ENCODE measurements around the gene ZNF683.

Gene ZNF683

GRCh38 chr1:26413031-26413430, 40.5 kb upstream of the ZNF683 start:
- TF ChIP-seq, protein P1, sequence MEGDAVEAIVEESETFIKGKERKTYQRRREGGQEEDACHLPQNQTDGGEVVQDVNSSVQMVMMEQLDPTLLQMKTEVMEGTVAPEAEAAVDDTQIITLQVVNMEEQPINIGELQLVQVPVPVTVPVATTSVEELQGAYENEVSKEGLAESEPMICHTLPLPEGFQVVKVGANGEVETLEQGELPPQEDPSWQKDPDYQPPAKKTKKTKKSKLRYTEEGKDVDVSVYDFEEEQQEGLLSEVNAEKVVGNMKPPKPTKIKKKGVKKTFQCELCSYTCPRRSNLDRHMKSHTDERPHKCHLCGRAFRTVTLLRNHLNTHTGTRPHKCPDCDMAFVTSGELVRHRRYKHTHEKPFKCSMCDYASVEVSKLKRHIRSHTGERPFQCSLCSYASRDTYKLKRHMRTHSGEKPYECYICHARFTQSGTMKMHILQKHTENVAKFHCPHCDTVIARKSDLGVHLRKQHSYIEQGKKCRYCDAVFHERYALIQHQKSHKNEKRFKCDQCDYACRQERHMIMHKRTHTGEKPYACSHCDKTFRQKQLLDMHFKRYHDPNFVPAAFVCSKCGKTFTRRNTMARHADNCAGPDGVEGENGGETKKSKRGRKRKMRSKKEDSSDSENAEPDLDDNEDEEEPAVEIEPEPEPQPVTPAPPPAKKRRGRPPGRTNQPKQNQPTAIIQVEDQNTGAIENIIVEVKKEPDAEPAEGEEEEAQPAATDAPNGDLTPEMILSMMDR (IDR thresholded peaks at IDR 0.05; ENCODE audit: borderline replicate concordance, extremely low read depth, low read length, poor library complexity, severe bottlenecking) = no peak

DNA sequence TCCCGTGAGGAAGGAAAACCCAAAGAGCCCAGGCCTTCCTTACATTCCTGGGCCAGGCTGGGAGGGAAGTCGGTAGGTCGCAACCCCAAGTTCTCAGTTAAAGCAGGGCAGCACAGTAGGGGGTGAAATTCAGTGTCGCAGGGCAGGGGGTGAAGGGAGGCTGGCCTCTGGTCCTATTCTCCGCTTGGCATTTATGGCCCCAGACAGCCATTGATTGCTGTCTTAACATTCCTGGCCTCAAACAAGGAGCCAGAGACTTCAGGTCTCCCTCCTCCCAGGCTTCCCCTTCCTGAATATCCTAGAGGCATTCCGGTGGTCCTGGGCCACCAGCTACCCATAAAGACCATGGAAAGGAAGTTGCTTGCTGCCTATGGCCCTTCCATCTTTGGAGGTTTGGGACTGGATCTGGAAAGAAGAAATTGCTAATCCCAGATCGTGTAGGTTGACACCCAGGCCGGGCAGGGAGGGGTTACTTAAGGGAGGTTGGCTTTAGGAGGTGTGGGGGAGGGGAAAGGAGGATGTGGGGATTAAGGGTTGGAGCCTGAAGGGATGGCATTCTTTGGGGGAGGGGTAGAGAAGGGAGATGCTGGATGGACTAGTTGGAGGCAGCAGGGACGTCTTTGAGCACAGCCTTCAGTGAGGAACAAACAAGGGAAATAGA, 39.8 kb upstream of the ZNF683 start:
- Histone ChIP-seq H3K27ac (ENCODE audit: low read length) (no peak overlapping the region), H3K4me1 (ENCODE audit: insufficient read depth, low read length) (no peaks in the 10 kb centered on the region), H2AFZ (ENCODE audit: low read depth, low read length) (no peak overlapping the region), H3K9me3 (ENCODE audit: insufficient read depth, low read length, severe bottlenecking) (no peaks in the 10 kb centered on the region), H3K27me3 (ENCODE audit: insufficient read depth, low read length, poor library complexity) (peaks cover 4% of the 10 kb centered on the region), H3K36me3 (ENCODE audit: insufficient read depth, low read length) (no peaks in the 10 kb centered on the region), H3K9ac (ENCODE audit: low read depth, low read length) (no peak overlapping the region), H3K4me3 (ENCODE audit: low read depth in 1 of 2, low read length in 2 of 2) (no peak overlapping the region), H3K4me2 (ENCODE audit: insufficient read depth, low read length) (no peak overlapping the region), H4K20me1 (ENCODE audit: insufficient read depth, low read length) (peaks cover 9% of the 10 kb centered on the region; the same call in 1 of the 2 replicates), H3K79me2 (ENCODE audit: insufficient read depth, low read length) (no peaks in the 10 kb centered on the region)
- DNase-seq (no peak), ATAC-seq (ENCODE audit: insufficient read depth, low read depth) (no peak)
- no peak for TF ChIP-seq EZH2 (IDR thresholded peaks at IDR 0.05; ENCODE audit: borderline replicate concordance, low read depth, low read length, severe bottlenecking)
- TF ChIP-seq, protein P1 (IDR thresholded peaks at IDR 0.05; ENCODE audit: borderline replicate concordance, extremely low read depth, low read length, poor library complexity, severe bottlenecking) = no peak

More at GRCh38 chr1:26413031-26413430, 40.5 kb upstream of the ZNF683 start:
- Histone ChIP-seq H3K36me3 (ENCODE audit: insufficient read depth, low read length) (no peaks in the 10 kb centered on the region), H3K4me2 (ENCODE audit: insufficient read depth, low read length) (no peak overlapping the region), H3K4me3 (ENCODE audit: low read depth in 1 of 2, low read length in 2 of 2) (no peak overlapping the region), H3K9ac (ENCODE audit: low read depth, low read length) (no peak overlapping the region), H2AFZ (ENCODE audit: low read depth, low read length) (no peak overlapping the region), H3K79me2 (ENCODE audit: insufficient read depth, low read length) (no peaks in the 10 kb centered on the region), H3K27me3 (ENCODE audit: insufficient read depth, low read length, poor library complexity) (peaks cover 4% of the 10 kb centered on the region), H3K27ac (ENCODE audit: low read length) (no peak overlapping the region), H3K9me3 (ENCODE audit: insufficient read depth, low read length, severe bottlenecking) (no peaks in the 10 kb centered on the region), H4K20me1 (ENCODE audit: insufficient read depth, low read length) (peaks cover 9% of the 10 kb centered on the region; the same call in 1 of the 2 replicates), H3K4me1 (ENCODE audit: insufficient read depth, low read length) (no peaks in the 10 kb centered on the region)
- DNase-seq (no peak), ATAC-seq (ENCODE audit: insufficient read depth, low read depth) (no peak)

GRCh38 chr1:26411624-26412074, 39.1 kb upstream of the ZNF683 start:
- no peak for ATAC-seq (ENCODE audit: insufficient read depth, low read depth)

More at GRCh38 chr1:26411624-26412074, 39.1 kb upstream of the ZNF683 start:
- peaks cover 4% of the 10 kb centered on the region for H3K27me3 ChIP-seq (ENCODE audit: insufficient read depth, low read length, poor library complexity)
- no peak overlapping the region for H3K4me3 ChIP-seq (ENCODE audit: low read depth in 1 of 2, low read length in 2 of 2)
- H3K9me3 ChIP-seq (ENCODE audit: insufficient read depth, low read length, severe bottlenecking) = no peaks in the 10 kb centered on the region
- H3K79me2 ChIP-seq (ENCODE audit: insufficient read depth, low read length) = no peaks in the 10 kb centered on the region
- no peak for TF ChIP-seq EZH2 (IDR thresholded peaks at IDR 0.05; ENCODE audit: borderline replicate concordance, low read depth, low read length, severe bottlenecking)
- TF ChIP-seq, protein P1 (IDR thresholded peaks at IDR 0.05; ENCODE audit: borderline replicate concordance, extremely low read depth, low read length, poor library complexity, severe bottlenecking) = no peak
- no peak overlapping the region for H3K4me2 ChIP-seq (ENCODE audit: insufficient read depth, low read length)
- no peaks in the 10 kb centered on the region for H3K36me3 ChIP-seq (ENCODE audit: insufficient read depth, low read length)
- H3K4me1 ChIP-seq (ENCODE audit: insufficient read depth, low read length) = no peaks in the 10 kb centered on the region
- H4K20me1 ChIP-seq (ENCODE audit: insufficient read depth, low read length) = peaks cover 9% of the 10 kb centered on the region; the same call in 1 of the 2 replicates
- H3K9ac ChIP-seq (ENCODE audit: low read depth, low read length) = no peak overlapping the region
- H2AFZ ChIP-seq (ENCODE audit: low read depth, low read length) = no peak overlapping the region
- no peak for DNase-seq
- H3K27ac ChIP-seq (ENCODE audit: low read length) = no peak overlapping the region

All from DND-41 (cell line).